ENCODE results near the gene SAFB.

DNA sequence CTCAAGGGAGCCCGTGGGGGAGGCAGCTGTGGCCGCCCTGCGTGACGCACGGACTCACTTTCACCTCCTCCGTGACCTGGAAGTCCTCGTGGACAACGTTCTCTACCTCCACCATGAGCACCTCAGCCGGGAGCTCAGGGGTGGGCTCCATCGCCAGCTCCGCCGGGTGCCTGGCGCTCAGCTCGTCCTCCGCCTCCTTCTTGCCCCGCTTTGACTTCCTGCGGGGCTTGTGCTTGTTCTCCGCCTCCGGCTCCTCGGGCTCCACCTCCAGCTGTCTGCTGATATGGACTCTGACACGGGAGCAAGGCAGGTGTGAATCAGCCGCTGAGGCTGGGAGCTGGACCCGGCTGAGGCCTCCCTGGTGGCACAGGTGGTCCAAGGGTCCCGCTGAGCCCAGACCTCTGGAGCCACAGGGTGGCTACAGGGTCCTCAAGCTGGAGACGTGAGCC is 88.9 kb downstream of the SAFB start:
- TF ChIP-seq, protein P1, sequence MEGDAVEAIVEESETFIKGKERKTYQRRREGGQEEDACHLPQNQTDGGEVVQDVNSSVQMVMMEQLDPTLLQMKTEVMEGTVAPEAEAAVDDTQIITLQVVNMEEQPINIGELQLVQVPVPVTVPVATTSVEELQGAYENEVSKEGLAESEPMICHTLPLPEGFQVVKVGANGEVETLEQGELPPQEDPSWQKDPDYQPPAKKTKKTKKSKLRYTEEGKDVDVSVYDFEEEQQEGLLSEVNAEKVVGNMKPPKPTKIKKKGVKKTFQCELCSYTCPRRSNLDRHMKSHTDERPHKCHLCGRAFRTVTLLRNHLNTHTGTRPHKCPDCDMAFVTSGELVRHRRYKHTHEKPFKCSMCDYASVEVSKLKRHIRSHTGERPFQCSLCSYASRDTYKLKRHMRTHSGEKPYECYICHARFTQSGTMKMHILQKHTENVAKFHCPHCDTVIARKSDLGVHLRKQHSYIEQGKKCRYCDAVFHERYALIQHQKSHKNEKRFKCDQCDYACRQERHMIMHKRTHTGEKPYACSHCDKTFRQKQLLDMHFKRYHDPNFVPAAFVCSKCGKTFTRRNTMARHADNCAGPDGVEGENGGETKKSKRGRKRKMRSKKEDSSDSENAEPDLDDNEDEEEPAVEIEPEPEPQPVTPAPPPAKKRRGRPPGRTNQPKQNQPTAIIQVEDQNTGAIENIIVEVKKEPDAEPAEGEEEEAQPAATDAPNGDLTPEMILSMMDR (IDR thresholded peaks at IDR 0.05): no peak
- no peak for TF ChIP-seq POLR2A (IDR thresholded peaks at IDR 0.05)

Data from testis (tissue), 2 donors.